GM10266 (cell line): ENCODE results near the gene NOX5.

Source experiments
- DNase-seq: peaks from one replicate; pipeline ENCODE4 v3.0.0; 2012; ENCODE audit errors: extremely low spot score
- CTCF ChIP-seq: IDR thresholded peaks from 2 replicates; pipeline ENCODE4 v1.5.1; 2012; ENCODE audit warnings: mild to moderate bottlenecking, low read depth; ENCODE audit not compliant: control insufficient read depth, insufficient read depth; ENCODE audit errors: missing control alignments

Gene NOX5

GRCh38 chr15:69098771-69099170 is 84.3 kb downstream of the NOX5 start:
- DNase-seq = no peak
- TF ChIP-seq CTCF = no peak

- no peak for TF ChIP-seq CTCF
- no peak for DNase-seq
Observed at GRCh38 chr15:69099941-69100340, 85.4 kb downstream of the NOX5 start.

- no peak for DNase-seq
- TF ChIP-seq CTCF = no peak
Observed at GRCh38 chr15:69100821-69101220, 86.3 kb downstream of the NOX5 start.

- DNase-seq = no peak
- TF ChIP-seq CTCF = no peak
Observed at GRCh38 chr15:69104050-69104750, 89.7 kb downstream of the NOX5 start.

- DNase-seq = no peak
Observed at GRCh38 chr15:69105451-69105985, 91.0 kb downstream of the NOX5 start.

GRCh38 chr15:69107025-69107620 is 92.6 kb downstream of the NOX5 start:
- no peak for TF ChIP-seq CTCF
- no peak for DNase-seq

More at GRCh38 chr15:69105451-69105985, 91.0 kb downstream of the NOX5 start:
- TF ChIP-seq CTCF = no peak
